H1 (cell line): Measurements from ENCODE around the gene NMRK2. TPM values are rescaled to one million over a fixed set of nuclear protein-coding genes. Genes with fewer than 3 reads are reported as not detected.

Source experiments
- BACH1 ChIP-seq: IDR thresholded peaks from 2 replicates; pipeline ENCODE4 v1.6.1; 2012; ENCODE audit warnings: low read length, improper control_type of control experiment
- BCL11A ChIP-seq, 2 experiments: IDR thresholded peaks; one replicate each; pipeline ENCODE4 v1.6.1; 2011; ENCODE audit warnings: low read depth in 2 of 2, low read length in 2 of 2, mild to moderate bottlenecking in 2 of 2
- CHD2 ChIP-seq: IDR thresholded peaks from 2 replicates; pipeline ENCODE4 v1.6.1; 2012; ENCODE audit warnings: low read length, improper control_type of control experiment
- KDM1A ChIP-seq: fragments of 200-600, 300-600 bp; sonication (generic); IDR thresholded peaks from 2 replicates; pipeline ENCODE4 v1.7.1; 2016; ENCODE audit warnings: mild to moderate bottlenecking, low read length, borderline replicate concordance
- RAD21 ChIP-seq, 2 experiments: IDR thresholded peaks in 1 of 2; conservative IDR thresholded peaks in 1 of 2; 2 replicates each; pipeline ENCODE4 v1.6.1; 2011; ENCODE audit warnings: low read depth in 2 of 2, low read length in 2 of 2, improper control_type of control experiment in 1 of 2, inconsistent platforms in 1 of 2, mild to moderate bottlenecking in 1 of 2, moderate library complexity in 1 of 2
- TEAD4 ChIP-seq: IDR thresholded peaks from 2 replicates; pipeline ENCODE4 v1.6.1; 2012; ENCODE audit warnings: low read depth, low read length, inconsistent platforms, mixed read lengths
- polyA plus RNA-seq, 7 experiments: library from polyadenylated mRNA; depleted of rRNA in 3 of 7; stranded (reverse) in 5 of 7; unstranded in 2 of 7; fragments of >200 nt in 5 of 7; fragments of 200-250 nt in 2 of 7; gene quantifications; 1 replicate in 5 of 7; 2 replicates in 1 of 7; 4 replicates in 1 of 7; pipeline versions ENCODE4 v1.2.1 to v1.2.3, GENCODE V29; 2011 to 2013; ENCODE audit warnings: missing spikeins in 2 of 7, mixed read lengths in 2 of 7
- total RNA-seq: library from RNA; stranded (reverse); fragmentation: NEBNext Ultra II Directional; extraction: Animal tissue kit (Norgen Biotek cat#: 25700); gene quantifications from 2 replicates; pipeline ENCODE4 v1.2.1, GENCODE V29; 2021
- TF ChIP-seq, protein P1 (sequence below): IDR thresholded peaks from 2 replicates; pipeline ENCODE4 v1.6.1; 2011; ENCODE audit warnings: low read depth, mild to moderate bottlenecking, low read length; ENCODE audit not compliant: insufficient read depth

Gene NMRK2
- total and polyA plus RNA-seq, 2 of the 8 experiments (the other 6 are each of a cell fraction or from before 2014, with no cell fraction given): 87.4 to 206 TPM

DNA sequence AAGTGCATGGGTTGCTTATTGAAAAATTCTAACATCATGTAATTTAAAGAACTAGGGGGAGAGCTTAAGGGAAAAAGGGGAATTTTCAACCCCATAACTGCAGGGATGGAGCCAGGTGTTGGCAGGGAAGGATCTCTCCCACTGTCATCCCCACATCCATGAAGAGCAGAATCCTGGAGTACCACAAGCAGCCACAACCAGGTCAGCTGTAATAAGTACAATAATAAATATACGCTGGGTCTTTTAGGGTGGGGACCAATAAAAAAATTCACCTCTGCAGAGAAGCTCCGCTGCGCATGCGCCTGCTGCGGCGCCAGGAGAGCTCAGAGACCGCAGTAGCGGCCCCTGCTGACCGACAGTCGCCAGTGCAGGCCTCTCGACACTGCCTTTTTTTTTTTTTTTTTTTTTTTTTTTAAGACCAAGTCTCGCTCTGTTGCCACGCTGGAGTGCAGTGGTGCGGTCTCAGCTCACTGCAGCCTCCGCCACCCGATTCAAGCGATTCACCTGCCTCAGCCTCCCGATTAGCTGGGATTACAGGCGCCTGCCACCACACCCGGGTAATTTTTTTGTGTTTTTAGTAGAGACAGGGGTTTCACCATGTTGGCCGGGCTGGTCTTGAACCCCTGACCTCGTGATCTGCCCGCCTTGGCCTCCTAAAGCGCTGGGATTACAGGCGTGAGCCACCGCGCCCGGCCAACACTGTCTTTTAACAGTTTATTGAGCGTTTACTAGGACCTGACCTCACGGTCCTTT lies 54.9 kb downstream of the NMRK2 start (continued):
- TF ChIP-seq TEAD4 (no peak), BCL11A (IDR thresholded peaks at IDR 0.05; ENCODE audit: low read depth in 2 of 2, low read length in 2 of 2) (no peak), CHD2 (no peak), BACH1 (no peak), RAD21 (IDR thresholded peaks at IDR 0.05 in 1 of 2, conservative IDR thresholded peaks at IDR 0.05 in 1 of 2; ENCODE audit: low read depth in 2 of 2, low read length in 2 of 2) (peak; percentile 25 to 37), KDM1A (peak; percentile 79)
- TF ChIP-seq, protein P1, sequence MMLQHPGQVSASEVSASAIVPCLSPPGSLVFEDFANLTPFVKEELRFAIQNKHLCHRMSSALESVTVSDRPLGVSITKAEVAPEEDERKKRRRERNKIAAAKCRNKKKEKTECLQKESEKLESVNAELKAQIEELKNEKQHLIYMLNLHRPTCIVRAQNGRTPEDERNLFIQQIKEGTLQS: peak; percentile 73
- TF ChIP-seq, all 59 proteins: peak for 6
